ENCODE data around the gene LAYN.

Gene LAYN

GRCh38 chr11:111540114-111540936, at the start of gene LAYN:
Gene LAYN (plus strand): TSS chr11:111540720. CDS start chr11:111540844, 124 bp downstream.
- ATAC-seq (ENCODE audit: low read depth) = peak; percentile 55
- peaks cover 3% of the 10 kb centered on the region for H3K4me1 ChIP-seq (ENCODE audit: insufficient read depth, poor library complexity, severe bottlenecking)
- no peak for DNase-seq (ENCODE audit: low spot score)
- no peak for TF ChIP-seq CTCF (IDR thresholded peaks at IDR 0.05; ENCODE audit: poor library complexity, severe bottlenecking)
- H3K36me3 ChIP-seq (ENCODE audit: low read depth) = no peaks in the 10 kb centered on the region
- H3K27me3 ChIP-seq (ENCODE audit: insufficient read depth, poor library complexity, severe bottlenecking) = no peaks in the 10 kb centered on the region
- peak within 1 kb of the TSS; percentile 29 for H3K4me3 ChIP-seq (ENCODE audit: severe bottlenecking)
- H3K9me3 ChIP-seq (ENCODE audit: severe bottlenecking) = no peaks in the 10 kb centered on the region
- H3K27ac ChIP-seq (ENCODE audit: poor library complexity, severe bottlenecking) = no peak within 1 kb of the TSS

DNA sequence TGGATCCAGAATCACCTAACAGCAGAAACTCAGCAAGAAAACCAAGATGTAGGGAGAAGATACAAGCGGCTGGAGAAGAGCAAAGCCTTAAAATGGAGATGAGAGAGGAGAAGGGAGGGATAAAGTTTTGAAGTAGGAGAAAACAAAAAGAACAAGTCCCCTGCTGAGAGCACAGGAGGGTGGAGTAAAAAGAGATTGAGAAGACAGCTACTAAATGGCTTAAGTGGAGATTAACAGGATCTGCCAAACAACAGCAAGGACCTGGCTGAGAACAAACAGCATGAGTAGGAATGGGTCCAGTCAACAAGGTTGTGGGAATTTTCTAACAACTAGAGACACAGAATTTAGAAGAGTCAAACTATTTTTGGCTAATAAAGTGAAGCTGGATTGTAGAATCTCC, 46.5 kb upstream of the LAYN start:
- TF ChIP-seq CTCF (IDR thresholded peaks at IDR 0.05; ENCODE audit: poor library complexity, severe bottlenecking) = no peak
- ATAC-seq (ENCODE audit: low read depth) = no peak
- Histone ChIP-seq H3K4me3 (ENCODE audit: severe bottlenecking) (no peak overlapping the region), H3K9me3 (ENCODE audit: severe bottlenecking) (no peaks in the 10 kb centered on the region), H3K27ac (ENCODE audit: poor library complexity, severe bottlenecking) (no peak overlapping the region), H3K27me3 (ENCODE audit: insufficient read depth, poor library complexity, severe bottlenecking) (no peaks in the 10 kb centered on the region), H3K4me1 (ENCODE audit: insufficient read depth, poor library complexity, severe bottlenecking) (no peaks in the 10 kb centered on the region), H3K36me3 (ENCODE audit: low read depth) (no peaks in the 10 kb centered on the region)
- no peak for DNase-seq (ENCODE audit: low spot score)

- Histone ChIP-seq H3K27ac (ENCODE audit: poor library complexity, severe bottlenecking) (no peak overlapping the region), H3K27me3 (ENCODE audit: insufficient read depth, poor library complexity, severe bottlenecking) (no peaks in the 10 kb centered on the region), H3K4me1 (ENCODE audit: insufficient read depth, poor library complexity, severe bottlenecking) (no peaks in the 10 kb centered on the region), H3K36me3 (ENCODE audit: low read depth) (no peaks in the 10 kb centered on the region), H3K9me3 (ENCODE audit: severe bottlenecking) (no peaks in the 10 kb centered on the region), H3K4me3 (ENCODE audit: severe bottlenecking) (no peak overlapping the region)
- no peak for TF ChIP-seq CTCF (IDR thresholded peaks at IDR 0.05; ENCODE audit: poor library complexity, severe bottlenecking)
- no peak for DNase-seq (ENCODE audit: low spot score)
- ATAC-seq (ENCODE audit: low read depth) = no peak
These were observed 41.0 kb upstream of the LAYN start for GRCh38 chr11:111499483-111499882.

GRCh38 chr11:111500481-111500880, 40.0 kb upstream of the LAYN start:
- H3K36me3 ChIP-seq (ENCODE audit: low read depth) = no peaks in the 10 kb centered on the region
- no peaks in the 10 kb centered on the region for H3K27me3 ChIP-seq (ENCODE audit: insufficient read depth, poor library complexity, severe bottlenecking)
- no peak for TF ChIP-seq CTCF (IDR thresholded peaks at IDR 0.05; ENCODE audit: poor library complexity, severe bottlenecking)
- H3K9me3 ChIP-seq (ENCODE audit: severe bottlenecking) = no peaks in the 10 kb centered on the region
- H3K4me1 ChIP-seq (ENCODE audit: insufficient read depth, poor library complexity, severe bottlenecking) = no peaks in the 10 kb centered on the region
- H3K27ac ChIP-seq (ENCODE audit: poor library complexity, severe bottlenecking) = no peak overlapping the region
- DNase-seq (ENCODE audit: low spot score) (no peak), ATAC-seq (ENCODE audit: low read depth) (peak; percentile 64; the same call in 2 of the 3 replicates)
- no peak overlapping the region for H3K4me3 ChIP-seq (ENCODE audit: severe bottlenecking)

- DNase-seq (ENCODE audit: low spot score) = no peak
- Histone ChIP-seq H3K27ac (ENCODE audit: poor library complexity, severe bottlenecking) (no peak overlapping the region), H3K27me3 (ENCODE audit: insufficient read depth, poor library complexity, severe bottlenecking) (no peaks in the 10 kb centered on the region), H3K9me3 (ENCODE audit: severe bottlenecking) (no peaks in the 10 kb centered on the region), H3K4me3 (ENCODE audit: severe bottlenecking) (no peak overlapping the region), H3K36me3 (ENCODE audit: low read depth) (no peaks in the 10 kb centered on the region), H3K4me1 (ENCODE audit: insufficient read depth, poor library complexity, severe bottlenecking) (no peaks in the 10 kb centered on the region)
- no peak for ATAC-seq (ENCODE audit: low read depth)
- no peak for TF ChIP-seq CTCF (IDR thresholded peaks at IDR 0.05; ENCODE audit: poor library complexity, severe bottlenecking)
These were observed 37.9 kb upstream of the LAYN start for GRCh38 chr11:111502611-111503010.
